ENCODE results near the gene DGAT2.
A peak's percentile ranks its signal among the peaks of the same experiment; 100 is the strongest.

Gene DGAT2

DNA sequence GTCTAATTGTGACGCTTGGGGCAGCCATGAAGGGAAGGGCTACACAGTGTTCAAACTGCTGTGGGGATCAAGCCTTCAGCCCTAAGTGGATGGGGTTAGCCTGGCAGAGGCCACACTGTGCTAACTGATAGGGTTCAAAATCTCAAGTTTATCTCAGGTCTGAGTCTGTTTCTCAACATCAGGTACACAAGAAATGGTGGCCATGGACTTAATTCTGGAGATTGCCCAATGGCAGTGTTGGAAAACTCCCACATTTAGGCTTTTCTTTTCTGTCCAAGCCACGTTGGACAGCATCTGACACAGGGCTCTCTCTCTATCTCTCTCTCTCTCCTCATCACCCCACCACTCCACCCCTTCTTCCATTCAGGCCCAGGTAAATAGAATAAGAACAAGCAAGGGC lies 10.9 kb upstream of the DGAT2 start:
- DNase-seq = no peak

DNA sequence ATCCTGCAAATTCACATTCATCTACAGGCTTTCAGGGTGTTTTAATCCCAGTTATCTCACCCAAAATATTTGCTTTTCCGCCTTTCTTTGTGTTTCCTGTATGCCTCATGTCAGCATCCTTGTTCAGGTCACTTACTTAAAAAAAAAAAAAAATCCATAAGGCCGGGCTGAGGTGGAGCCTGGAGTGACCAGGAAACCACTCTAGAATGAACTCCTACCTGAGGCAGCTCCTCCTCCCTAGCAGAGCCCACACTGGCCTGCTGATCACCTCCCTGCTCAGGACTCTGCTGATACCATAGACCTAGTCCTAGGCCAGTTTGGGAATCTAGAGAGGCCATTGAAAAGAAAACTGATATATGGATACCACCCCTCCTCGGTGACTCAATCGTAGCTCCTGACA lies 8.7 kb upstream of the DGAT2 start:
- no peak for DNase-seq

DNA sequence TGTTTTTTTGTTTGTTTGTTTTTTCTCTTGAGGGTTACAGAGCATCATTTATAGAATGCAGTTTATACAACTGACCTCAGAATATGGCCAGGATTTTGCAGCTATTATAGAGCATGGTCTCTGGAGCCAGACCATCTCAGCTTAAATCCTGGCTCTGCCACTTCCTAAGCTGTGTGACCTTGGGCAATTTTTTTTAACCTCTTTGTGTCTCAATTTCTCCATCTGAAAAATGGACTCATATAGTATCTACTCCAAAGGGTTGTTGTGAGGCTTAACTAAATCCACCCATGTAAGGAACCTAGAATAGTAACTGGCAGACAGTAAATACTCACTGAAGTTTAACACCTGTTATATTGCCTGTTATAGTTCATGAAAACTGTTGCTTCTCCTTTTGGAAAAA lies 8.3 kb upstream of the DGAT2 start:
- no peak for DNase-seq

DNA sequence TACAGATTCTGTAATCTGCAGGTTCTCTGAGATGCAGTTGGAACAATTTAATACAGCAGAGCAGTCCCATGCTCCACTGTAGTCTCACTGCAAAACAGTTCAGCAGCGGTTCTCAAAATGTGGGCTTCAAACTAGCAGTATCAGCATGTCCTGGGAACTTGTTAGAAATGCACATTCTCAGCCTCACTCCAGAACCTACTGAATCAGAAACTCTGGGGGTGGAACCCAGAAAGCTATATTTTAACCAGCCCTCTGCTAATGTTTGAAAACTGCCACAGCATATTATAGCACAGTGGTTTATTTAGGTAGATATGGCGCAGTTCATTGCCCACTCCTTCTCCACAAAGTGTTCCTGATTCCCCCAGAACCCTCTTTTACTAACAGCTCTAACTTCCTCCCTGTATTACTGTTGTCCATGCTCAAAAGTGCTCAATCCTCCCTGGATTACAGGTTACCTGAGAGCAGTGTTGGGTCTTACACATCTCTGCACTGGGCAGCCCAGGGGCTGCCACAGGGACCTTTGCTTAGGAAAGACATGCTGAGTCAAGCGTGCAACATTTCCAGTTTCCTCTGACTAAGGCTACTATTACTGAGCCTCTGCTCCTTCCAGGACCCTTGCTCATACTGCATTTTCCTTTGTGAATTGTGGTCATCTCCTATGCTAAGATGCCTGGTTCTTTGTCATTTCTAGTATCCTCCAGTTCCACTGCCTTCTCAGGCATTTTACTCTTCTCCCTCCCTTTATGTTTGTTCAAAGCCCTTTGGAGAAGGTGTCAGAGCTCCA lies 7.7 kb upstream of the DGAT2 start:
- no peak for DNase-seq

DNA sequence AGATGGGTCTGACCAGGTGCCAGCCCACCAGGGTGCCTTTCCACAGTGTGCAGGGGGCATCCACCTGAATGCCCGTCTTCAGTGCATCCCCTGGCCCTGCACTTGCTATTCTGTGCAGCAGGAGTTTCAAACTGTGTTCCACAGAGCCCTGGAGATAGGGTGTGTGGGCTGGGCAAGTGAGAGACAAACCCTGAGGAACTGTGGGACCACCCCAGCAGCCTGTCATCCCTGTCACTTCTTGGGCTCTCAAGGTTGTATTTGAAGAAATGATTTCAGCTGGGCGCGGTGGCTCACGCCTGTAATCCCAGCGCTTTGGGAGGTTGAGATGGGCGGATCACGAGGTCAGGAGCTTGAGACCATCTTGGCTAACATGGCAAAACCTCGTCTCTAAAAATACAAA lies 6.4 kb upstream of the DGAT2 start:
- no peak for DNase-seq

DNA sequence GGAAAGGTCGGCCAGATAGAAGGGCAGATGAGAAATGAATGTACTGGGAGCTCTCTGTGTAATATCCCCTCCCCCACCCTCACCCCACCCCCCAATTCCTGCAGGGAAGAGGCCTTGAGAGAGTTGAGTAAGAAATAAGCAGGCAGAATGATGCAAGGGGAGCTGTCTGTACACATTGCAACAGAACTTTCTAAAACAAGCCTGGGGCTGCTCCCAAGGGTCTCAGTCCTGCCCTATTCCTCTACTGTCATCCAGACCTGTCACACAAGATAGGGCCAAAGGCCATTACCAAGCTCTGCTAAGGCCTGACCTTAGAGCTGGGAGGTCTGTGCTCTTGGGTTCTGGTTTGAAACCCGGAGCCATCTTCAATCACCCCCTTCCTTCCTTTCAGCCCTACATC lies 5.7 kb upstream of the DGAT2 start:
- DNase-seq = no peak

DNA sequence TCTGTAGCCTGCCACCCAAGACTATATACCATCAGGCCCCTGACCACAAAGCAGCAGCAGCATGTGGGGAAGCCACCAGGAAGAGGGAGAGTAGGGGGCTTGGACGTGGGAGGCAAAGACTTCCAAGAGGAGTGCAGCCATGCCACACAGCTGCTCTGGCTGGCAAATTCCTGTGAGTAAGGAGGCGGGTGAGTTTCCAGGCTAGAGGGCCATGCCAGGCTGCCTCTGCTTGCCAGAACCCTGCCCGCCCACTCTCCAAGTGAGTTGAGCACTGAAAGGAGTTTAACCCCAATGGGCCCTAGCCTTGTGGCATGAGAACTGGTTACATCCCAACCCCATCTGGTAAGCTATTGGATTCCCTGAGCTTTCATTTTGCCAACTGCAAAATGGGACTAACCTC lies 4.7 kb upstream of the DGAT2 start:
- DNase-seq = no peak

DNA sequence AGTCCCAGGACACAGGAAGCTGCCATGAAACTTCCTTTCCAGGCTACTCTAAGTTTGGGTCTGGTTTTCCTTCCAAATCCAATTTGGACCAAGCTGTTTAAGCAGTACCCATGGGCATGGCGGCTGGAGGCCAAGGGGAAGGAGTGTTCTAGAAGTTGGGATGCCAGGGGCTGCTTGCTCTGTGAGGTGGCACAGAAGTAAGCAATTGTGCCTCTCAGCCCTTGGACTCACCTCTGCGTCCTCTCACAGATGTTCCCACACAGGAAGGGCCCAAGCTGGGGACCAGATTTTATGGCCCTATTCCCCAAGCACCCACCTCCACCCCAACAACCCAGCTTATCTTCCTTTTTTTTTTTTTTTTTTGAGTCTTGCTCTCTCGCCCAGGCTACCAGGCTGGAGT lies 3.5 kb upstream of the DGAT2 start:
- no peak for DNase-seq

DNA sequence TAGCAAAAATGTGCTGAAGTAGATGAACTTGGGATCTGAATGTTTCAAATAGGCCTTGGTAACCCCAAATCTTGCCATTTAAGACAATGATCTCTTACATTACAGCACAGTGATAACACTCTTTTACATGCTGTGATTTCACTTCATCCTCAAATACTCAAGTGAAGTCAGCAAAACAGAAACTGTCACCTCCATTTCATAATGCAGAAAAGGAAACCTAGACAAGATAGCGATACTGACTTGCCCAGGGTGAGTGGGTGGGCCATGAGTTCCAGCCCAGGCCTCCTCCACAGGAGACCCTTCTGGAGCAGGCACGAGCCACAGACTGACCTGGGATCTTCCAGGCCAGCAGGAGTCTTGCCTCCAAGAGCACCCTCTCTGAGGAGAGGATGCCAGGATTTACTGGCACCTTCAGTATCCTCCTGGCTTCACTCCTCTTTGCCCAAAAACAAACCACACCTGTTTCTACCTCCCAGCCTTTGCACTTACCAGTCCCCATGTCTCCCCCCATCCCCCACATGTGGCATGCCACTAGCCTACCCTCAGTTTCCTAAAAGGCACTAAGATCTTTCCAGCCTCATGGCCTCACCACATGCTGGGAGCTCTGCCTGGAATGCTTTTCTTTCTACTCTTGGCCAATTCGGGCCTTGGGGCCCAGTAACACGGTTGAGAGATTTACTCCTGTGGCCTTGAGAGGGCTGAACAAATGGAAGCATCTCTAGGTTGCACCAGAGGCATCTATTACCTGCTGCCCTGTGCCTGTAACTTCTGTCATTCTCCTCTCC lies 1.9 kb upstream of the DGAT2 start:
- DNase-seq = no peak

DNA sequence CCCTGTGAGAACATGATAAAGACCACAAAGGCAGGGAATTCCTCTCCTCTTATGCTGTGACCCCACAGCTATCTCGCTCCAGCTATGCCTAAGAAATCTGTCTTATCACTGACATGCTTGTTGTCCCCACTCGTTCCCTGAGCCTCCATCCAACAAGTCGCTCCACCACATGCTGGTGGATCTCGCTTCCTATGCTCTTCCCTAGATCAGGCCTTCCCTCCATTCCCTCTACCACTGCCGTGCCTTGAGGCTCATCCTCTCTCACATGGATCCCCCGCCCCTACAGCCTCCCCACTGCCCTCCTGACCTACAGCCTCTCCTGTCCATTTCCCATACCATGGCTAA lies 1.4 kb upstream of the DGAT2 start:
- no peak for DNase-seq

DNA sequence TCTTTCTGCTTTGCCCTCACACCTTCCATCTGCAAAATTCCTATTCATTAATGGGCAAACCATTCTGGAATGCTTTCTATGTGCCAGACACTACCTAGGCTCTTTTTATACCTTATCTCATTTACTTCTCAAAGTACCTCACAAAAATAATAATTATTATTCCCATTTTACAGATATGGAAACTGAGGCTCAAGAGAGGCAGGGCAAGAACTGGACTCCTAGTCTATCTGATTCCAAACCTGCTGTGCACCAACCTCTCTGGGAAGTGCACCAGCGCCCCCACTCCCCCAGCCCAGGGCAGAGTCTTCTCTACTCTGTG lies 826 bp upstream of the DGAT2 start:
- DNase-seq = no peak

DNA sequence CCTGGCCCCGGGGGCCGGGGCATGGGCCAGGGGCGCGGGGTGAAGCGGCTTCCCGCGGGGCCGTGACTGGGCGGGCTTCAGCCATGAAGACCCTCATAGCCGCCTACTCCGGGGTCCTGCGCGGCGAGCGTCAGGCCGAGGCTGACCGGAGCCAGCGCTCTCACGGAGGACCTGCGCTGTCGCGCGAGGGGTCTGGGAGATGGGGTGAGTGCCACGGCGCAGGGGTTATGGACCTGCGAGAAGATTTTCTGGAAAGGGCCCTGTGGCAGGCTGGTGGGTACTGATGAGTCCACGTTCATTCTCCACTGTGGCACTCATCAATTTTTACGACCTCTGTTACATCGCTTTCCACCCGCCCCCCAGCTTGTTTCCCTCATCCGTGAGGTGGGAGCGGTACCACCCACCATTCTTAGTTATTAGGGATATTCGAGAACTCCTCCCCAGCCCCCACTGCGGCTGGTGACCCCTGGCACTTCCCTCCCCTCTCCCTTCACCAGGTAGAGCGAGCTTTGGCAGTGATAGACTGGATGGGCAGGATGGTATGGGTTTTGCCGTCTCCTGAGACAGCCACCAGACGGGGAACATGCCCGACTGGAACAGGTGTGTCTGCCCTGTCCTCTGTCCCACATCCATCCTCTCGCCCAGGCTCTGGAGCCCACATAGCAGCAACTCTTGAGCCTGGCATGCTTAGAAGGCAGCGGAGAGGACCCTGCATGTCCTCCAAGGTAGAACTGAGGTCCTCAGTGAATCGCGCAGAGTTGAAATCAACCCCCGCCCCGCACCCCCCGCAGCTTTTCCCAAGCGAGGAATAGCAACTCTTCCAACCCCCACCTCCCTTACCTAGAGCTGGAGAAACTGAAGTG lies 562 bp downstream of the DGAT2 start:
- DNase-seq = no peak

DNA sequence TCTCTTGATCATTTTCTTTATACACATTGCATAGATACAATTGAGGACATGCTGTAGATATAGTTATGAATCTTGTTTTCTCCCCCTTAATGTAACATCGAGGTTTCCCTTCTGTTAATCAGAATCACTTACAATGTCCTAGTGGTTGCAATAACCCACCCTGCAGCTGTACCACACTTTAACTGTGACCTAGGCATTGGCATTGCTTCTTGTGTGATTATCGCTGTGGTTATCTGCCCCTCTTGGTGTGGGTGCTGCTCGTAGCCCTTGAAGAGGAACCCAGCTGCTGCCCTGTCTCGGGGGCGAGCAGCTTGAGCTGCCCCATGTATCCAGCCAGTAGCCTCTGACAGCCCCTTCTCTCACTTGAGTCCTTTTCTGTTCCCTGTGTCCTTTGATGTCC lies 1.5 kb downstream of the DGAT2 start:
- DNase-seq = no peak

DNA sequence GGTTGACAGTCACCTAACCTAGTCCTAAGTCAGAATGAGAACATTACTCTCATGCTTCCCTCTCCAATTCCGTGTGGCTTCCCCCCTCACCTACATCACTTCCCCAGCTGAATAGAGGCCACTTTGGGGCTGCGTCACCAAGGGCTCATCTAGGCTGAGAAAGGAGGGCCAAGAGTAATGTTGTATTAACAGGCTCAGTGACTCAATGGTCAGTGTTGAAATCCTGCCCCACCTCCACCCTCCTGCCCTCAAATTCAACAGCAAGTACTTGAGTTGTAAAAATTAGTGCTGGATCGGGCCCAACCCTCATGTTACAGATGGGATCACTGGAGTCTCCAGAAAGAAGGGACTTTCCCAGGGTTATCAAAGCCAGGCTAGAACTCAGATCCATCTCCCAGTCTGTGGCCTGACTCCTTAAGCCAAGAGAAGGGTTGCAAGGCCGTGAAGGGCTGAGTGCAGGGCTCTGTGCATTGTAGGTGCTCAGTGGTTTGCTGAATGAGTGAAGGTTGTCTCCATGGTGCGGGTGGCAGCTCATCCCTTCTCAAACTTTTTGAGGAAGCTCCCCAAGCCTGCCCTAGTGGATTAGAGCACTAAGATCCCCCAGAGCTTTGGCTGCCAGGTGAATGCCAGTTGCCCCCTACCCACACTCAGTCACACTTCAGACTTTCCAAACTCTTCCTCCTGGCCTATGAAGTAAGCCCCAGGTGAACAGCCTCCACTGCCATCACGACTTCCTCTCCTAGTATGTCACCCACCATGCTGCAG lies 3.2 kb downstream of the DGAT2 start:
- no peak for DNase-seq

DNA sequence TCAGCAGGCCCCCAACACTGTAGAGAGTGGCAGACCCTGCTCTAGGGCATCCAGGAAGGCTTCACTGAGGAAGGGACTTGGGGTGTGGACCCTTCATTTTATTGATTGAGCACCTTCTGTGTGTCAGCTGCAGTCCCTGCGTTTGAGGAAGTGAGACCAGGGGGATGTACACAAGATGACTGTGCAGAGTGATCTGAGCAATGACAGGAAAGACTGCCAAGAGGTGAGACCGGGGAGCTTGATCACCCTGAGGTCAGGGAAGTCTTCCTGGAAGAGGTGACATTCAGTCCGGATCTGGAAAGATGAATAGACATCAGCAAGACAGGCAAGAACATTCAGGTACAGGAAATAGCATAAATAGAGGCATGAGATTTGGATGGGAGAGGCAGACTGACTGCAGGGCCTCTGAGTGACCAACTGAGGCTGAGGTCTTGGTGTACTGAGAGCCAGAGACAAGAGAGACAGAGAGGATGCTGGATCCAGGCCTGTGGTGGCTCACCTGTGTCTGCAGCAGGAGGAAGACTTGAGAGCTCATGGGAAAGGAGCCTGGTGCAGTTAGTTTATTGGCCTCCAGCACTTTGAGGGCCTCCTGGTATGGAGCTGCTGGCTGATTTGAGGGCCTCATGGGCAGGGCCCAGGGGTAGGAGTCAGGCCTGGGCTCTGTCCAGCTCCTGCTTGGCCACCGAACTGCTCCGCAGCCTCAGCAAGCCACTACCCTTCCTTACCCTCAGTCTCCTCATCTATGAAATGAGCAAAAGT lies 5.2 kb downstream of the DGAT2 start:
- peak in 1 of 2 experiments; percentile 10 for DNase-seq

DNA sequence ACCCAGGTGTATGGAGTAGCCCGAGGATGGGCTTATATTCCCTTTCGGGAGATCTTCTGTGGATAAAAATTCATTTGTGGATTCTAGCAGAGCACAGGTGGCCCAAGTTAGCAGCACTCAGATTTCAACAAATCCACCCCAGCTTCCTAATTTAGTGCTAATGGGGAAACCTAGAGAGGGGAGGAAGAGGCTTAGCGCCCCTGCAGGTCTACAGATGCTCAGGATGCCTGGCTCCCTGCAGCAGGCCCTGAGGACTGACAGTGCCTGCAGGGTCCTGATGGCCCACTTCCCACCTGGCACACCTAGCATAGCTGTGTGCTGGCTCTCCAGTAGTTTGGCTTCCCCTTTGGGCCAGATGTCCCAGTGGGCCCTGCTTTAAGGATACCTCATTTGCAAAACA lies 6.5 kb downstream of the DGAT2 start:
- DNase-seq = no peak

DNA sequence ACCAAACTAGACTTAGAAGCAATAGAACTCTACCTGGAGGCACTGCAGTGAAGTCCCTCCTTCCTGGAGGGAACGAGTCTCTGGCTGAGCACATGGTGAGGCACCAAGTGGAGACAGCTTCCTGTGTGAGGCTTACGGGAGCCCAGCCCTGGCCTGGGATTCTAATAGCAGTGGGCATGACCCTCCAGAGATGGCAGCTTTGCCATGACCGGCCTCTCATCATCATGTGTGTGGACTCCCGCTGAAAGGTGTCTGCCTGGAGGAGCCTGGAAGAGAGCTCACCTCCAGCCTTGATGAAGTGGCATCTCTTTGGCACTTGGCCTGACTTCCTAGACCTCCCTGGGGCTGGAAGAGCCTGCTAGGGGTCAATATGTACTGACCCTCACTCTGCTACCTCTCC lies 8.0 kb downstream of the DGAT2 start:
- DNase-seq = no peak

DNA sequence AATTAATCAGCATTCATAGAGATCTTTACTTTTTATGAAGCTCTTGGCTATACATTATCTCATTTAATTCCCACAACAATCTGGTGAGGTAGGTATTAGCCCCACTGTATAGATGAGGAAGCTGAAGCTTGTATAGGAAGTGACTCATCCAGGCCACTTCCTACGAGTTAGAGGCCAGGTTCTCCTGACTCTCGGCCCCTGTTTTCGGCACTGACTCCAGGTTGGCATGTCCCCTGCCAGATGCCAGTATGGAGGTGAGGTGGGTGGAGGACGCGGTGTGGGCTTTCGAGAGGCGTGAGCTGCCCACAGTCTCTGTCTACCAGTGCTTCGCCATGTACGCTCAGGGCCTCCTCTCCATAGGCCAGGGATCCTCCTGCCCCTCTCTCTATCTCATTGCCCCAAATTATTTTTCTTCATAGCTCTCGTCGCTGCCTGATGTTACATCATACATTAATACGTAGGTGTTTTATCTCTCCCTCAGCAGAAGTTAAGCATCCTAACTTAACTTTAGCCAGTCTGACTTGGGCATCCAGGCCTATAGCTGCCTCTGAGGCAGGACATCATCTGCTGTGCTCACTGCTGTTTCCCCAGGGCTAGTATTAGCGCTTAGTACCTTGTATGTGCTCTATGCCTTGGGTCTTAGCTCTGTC lies 9.0 kb downstream of the DGAT2 start:
- DNase-seq = no peak

DNA sequence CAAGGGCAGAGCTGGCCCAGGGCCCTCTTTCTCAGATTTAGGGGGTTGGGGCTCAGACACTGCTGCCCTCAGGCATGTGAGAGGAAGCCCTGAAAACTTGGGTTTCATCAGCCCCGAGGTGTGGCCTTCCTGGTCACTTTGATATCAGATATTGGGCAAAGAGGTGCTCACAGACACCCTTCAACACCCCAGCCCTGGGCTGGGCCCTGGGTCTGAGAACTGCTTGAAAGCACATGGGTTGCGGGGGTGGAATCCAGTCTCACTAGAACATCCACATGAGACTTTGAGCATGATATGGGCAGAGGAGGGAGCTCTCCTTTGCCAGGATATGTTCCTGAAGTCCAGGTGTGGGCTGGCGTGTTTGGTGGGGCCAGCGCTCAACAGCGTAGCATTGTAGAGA lies 10.4 kb downstream of the DGAT2 start:
- DNase-seq = no peak

DNA sequence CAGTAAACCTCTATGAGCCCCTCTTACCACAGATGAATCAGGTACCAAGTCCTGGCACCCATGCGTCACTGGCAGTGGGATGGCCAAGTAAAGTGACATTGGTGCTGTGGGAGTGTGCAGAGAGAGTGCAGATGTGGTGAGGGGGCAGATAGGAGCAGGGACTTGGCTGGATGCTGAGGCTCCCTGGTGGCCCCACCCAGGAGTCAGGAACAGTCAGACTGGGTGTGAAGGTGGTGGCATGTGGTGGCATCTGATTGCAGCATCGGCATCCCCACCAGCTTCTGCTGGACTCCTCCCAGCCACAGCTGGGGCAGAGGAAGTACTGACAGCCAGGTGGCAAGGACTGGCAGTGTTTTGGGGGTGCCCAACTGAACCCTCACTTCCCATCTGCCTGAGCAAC lies 11.4 kb downstream of the DGAT2 start:
- no peak for DNase-seq

DNA sequence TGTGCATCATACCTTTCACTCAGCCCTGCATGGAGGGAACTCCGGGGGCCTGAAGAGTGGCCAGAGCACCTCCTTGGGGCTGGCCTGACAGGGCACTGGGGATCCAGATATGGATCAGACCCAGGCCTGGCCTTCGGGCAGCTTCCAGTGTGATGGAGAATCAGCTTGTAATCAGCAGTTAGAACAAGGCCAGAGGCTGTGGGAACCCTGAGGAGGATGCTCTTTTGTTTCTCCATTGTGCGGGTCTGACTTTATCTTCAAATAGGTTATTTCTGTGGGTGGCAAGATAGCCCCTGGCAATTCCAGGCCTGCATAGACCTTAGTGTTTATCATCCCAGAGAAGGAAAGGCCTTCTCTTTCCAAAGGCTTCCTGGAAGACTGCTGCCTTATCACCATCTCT lies 12.3 kb downstream of the DGAT2 start:
- no peak for DNase-seq

DNA sequence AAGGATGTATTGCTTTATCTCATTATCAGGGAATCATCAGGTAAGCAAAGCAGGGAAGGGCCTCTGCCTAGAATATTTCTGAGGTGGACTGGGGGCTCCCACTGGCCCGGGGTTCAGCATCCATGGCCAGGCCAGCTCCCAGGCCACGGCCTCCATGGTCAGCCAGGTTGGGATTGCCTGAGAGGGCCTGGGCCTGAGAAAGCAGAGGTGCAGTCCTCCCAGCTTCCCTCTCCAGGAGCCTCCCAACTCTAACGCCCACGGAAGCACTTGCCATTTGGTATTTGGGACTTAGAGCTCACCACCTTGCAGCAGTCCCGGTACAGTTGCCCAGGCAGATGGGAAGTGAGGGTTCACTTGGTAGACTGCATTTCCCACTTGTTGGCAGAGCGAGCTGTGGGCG lies 12.7 kb downstream of the DGAT2 start:
- DNase-seq = no peak
